Activated CD4-positive, alpha-beta T cell treated with anti-CD3 and anti-CD28 coated beads, Interleukin-2, amount 50 U/mL, for 4 hours (primary cell): ENCODE data around the gene TMEM116.
A peak's percentile ranks its signal among the peaks of the same experiment; 100 is the strongest.
"Not testable (repeated sequence)": the region's sequence is repeated elsewhere in the genome, so short reads cannot be mapped to it uniquely, and the experiment has no call there.

Experiments
- DNase-seq, 2 experiments: peaks; one replicate each; pipeline ENCODE4 v3.0.0-alpha.2; 2020

TMEM116 gene

DNA sequence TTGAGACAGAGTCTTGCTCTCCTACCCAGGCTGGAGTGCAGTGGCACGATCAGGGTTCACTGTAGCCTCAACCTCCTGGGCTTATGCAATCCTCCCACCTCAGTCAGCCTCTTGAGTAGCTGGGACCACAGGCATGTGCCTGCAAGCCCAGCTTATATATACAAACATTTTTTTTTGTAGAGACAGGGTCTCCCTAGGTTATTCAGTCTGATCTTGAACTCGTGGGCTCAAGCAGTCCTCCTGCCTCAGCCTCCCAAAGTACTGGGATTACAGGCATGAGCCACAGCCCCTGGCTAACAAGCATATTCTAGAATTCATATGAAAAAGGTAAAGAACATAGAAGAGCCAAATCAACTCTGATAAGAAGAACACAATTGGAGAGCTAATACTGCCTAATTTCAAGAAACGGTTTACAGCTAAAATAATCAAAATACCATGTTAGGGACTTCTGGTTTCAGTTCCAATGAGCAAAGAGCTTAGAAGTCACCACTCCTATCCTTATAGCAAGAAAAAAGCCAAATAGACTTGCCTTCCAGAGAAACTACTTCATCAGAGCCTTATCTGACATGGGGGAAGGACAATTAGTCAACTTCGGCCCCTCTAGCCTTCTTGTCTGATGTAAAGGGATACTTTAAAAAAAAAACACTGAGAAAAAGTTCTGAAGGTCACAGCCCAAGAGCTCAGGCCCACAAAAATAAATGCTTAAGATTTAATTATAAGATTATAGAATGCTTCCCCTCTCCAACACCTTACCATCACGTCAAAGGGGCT is 37.6 kb downstream of the TMEM116 start:
- no peak for DNase-seq

DNA sequence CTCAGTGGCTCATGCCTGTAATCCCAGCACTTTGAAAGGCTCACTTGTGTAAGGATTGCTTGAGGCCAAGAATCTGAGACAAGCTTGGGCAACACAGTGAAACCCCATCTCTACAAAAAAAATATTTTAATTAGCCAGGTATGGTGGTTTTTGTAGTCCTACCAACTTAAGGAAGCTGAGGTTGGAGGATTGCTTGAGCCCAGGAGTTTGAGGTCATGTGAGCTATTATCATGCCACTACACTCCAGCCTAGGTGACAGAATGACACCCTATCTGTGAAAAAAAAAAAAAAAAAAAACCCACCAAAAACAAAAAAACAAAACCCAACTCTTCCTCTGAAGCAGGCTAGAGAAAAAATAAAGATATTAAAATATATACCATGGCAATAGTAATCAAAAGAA is 41.2 kb downstream of the TMEM116 start:
- DNase-seq = no peak

GRCh38 chr12:111964935-111965334 is 48.0 kb downstream of the TMEM116 start:
- DNase-seq = no peak

GRCh38 chr12:111959518-111959917 is 53.4 kb downstream of the TMEM116 start:
- DNase-seq = not testable (repeated sequence)

DNA sequence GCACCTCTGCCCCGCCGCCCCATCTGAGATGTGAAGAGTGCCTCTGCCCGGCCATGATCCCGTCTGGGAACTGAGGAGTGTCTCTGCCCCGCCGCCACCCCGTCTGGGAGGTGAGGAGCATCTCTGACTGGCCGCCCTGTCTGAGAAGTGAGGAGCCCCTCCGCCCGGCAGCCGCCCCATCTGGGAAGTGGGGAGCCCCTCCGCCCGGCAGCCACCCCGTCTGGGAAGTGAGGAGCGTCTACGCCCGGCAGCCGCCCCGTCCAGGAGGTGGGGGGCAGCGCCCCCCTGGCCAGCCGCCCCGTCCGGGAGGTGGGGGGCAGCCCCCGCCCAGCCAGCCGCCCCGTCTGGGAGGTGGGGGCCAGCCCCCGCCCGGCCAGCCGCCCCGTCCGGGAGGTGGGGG is 55.7 kb downstream of the TMEM116 start:
- not testable (repeated sequence) for DNase-seq

DNA sequence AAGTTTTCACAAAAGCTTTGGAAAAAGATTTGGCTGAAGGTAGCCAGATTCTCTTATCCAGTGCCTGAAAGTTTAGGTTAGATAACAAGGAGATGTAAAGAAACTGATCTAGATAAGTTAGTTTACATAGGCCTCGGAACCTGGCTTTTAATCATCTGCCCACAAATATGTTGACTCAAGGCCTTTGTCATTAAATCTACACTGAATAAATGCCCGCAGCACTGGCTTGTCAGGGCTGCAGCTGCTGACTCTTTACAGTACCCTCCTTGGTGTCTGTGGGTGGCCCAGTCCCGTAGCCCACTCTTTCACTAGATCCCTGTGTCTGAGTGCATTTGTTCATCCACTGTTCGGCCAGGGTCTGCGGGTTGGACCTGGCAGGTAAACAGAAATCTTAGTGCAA is 58.0 kb downstream of the TMEM116 start:
- no peak for DNase-seq

GRCh38 chr12:111953455-111953854 is 59.5 kb downstream of the TMEM116 start:
- DNase-seq = no peak

DNA sequence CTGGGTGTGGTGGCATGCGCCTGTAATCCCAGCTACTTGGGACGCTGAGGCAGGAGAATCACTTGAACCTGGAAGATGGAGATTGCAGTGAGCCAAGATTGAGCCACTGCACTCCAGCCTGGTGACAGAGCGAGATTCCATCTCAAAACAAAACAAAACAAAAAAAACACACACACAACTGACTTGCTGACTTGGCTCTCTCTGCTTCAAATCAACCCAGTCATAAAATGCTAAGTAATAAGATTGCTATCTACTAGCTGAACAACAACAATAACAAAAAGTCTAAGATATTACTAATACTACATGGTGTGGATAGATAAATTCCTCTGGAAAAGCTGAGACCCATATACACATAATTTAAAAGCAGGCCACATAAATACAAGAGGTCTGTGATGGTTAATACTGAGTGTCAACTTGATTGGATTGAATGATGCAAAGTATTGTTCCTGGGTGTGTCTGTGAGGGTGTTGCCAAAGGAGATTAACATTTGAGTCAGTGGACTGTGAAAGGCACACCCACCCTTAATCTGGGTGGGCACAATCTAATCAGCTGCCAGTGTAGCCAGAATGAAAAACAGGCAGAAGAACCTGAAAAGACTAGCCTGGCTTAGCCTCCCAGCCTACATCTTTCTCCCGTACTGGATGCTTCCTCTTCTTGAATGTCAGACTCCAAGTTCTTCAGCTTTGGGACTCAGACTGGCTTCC is 60.7 kb downstream of the TMEM116 start:
- not testable (repeated sequence) for DNase-seq

DNA sequence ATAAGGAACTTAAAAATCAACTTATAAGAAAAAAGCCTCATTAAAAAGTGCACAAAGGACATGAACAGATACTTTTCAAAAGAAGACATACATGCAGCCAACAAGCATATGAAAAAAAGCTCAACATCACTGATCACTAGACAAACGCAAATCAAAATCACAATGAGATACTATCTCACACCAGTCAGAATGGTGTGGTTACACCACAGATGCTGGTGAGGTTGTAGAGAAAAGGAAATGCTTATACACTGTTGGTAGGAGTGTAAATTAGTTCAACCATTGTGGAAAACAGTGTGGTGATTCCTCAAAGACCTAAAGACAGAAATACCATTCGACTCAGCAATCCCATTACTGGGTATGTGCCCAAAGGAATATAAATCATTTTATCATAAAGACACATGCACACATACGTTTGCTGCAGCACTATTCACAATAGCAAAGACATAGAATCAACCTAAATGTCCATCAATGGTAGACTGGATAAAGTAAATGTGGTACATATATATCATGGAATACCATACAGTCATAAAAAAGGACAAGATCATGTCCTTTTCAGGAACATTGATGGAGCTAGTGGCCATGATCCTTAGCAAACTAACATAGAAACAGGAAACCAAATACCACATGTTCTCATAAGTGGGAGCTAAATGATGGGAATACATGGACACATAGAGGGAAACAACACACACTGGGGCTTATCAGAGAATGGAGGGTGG is 61.8 kb downstream of the TMEM116 start:
- DNase-seq = not testable (repeated sequence)

DNA sequence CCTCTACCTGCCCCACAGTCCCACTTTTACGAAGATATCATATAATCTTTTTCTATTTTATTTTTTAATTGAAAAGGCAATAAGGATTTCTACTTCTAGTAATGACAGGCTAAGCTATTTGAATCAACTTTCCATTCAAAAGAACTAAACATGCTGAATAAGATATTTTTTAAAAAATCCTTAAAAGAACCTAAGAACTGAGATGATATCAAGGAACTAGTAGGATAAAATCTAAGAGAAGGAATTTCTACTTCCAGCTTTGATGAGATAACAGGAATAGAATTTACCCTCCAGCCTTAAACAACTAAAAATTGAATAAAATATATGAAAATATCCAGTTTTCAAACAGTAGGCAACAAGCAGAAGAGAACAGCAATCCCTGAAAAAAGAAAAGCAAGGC is 69.0 kb downstream of the TMEM116 start:
- DNase-seq = no peak

GRCh38 chr12:111942557-111942956 is 70.4 kb downstream of the TMEM116 start:
- DNase-seq = peak in 1 of 2 experiments; percentile 24

DNA sequence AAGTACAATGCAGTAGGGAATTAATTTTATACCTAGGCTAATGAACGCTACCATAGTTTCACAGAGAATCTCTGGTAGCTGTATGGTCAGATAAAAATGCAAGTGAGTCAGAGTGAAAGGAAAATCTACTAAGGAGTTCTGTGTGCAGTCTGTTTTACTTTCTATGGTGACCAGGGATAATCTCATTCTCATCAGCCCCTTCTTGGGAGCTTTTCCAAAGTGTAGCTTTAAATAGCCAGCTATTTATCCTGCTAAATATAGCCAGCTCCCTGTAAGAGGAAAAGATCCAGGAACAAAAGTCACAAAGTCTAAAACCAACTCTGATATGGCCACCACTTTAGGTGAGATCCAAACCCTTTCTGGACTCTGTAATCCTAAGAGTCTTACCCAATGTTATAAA is 75.5 kb downstream of the TMEM116 start:
- DNase-seq = no peak

GRCh38 chr12:111936869-111937268 is 76.1 kb downstream of the TMEM116 start:
- DNase-seq = no peak

DNA sequence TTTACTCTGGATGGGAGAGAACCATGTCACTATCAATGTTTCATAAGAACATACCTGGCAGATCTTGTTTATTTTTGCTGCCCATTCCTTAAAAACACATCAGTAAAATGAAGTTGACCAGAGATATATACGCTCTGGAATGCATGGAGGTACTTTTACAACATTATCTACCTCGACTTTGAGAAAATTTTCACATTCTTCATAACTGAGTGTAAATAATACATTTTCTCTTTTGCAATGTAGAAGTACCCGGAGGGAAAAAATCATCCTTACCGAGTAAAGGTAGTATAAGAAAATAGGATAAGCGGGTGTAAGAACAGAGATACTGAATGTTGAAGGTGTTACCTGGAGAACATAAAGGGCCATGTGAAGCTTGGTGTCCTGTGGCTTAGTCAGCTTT is 80.7 kb downstream of the TMEM116 start:
- no peak for DNase-seq

- no peak for DNase-seq
Observed at GRCh38 chr12:111927346-111927745, 85.6 kb downstream of the TMEM116 start.

DNA sequence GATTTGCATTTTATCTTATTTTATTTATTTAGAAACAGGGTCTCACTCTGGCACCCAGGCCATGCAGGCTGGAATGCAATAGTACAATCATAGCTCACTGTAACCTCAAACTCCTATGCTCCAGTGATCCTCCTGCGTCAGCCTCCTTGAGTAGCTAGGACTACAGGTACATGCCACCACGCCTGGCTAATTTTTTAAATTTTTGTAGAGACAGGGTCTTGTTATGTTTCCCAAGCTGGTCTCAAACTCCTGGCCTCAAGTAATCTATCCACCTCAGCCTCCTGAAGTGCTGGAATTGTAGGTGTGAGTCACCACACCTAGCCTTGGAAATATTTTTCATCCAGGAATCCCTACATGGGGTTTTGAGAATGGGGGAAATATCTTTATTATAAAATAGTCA is 86.3 kb downstream of the TMEM116 start:
- DNase-seq = no peak

DNA sequence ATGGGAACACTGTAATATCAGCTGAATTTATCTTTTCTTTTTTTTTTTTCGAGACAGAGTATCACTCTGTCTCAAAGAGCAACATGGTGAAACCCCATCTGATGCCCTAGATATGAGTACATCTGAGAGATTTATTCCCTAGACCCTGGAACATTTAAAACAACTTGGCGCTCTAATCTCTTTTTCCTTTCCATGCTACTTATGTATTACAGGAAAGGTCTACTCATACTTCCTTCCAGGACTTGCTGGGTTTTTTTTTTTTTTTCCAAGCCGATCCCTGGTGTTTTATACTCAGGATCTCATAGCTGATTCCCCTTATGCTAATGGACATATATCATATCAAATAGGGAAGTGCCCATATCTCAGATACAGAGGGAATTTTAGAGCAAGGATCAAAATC is 87.8 kb downstream of the TMEM116 start:
- DNase-seq = no peak

- DNase-seq = no peak
Observed at GRCh38 chr12:111907740-111908139, 105.2 kb downstream of the TMEM116 start.

- DNase-seq = no peak
Observed at GRCh38 chr12:111905502-111905901, 107.5 kb downstream of the TMEM116 start.

DNA sequence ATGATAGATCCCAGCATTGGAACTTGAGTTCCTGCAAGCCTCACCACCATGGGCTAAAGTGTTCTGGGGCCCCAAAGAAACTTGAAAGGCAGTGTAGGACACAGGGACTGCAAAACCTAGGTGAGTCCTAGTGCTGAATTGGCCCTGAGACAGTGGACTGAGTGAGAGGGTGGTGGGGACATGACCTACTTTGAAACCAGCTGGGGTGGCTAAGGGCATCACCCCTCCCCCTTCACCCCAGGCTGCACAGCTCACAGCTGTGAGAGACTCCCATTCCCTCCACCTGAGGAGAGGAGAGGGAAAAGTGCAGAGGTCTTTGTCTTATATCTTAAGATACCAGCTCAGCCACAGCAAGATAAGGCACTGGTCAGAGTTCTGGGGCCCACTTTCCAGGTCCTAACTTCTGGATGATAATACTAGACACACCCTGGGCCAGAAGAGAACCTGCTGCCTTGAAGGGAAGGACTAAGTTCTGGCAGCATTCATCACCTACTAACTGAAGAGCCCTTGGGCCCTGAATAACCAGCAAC is 108.5 kb downstream of the TMEM116 start:
- no peak for DNase-seq

GRCh38 chr12:111901182-111901581 is 111.8 kb downstream of the TMEM116 start:
- no peak for DNase-seq

GRCh38 chr12:111894556-111894955 is 118.4 kb downstream of the TMEM116 start:
- no peak for DNase-seq

DNA sequence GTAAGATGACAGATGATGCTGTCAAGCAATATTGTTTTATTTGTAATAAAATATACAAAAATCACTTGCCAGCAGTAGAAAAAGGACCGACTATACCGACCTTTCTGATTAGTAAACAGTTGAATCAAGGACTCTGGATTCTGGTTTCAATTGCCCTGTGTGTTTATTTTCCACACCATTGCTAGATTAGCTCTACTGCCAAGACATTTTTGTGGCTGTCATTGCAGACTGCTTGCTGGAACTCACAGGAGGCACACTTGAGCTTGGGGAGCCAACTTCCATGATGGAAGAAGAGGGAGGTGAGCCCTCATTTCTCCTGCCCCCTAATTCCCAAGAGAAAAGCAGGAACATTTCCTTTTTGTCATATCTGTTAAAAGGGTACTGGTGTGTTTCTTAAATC is 119.7 kb downstream of the TMEM116 start:
- DNase-seq = no peak
